ENCODE measurements around the gene EDN3.

GRCh38 chr20:59355242-59355641 lies 54.8 kb downstream of the EDN3 start:
- TF ChIP-seq MYC (IDR thresholded peaks at IDR 0.05; ENCODE audit: low read depth, low read length) (no peak), POLR2A (IDR thresholded peaks at IDR 0.05; ENCODE audit: extremely low read depth, insufficient read length) (no peak)

Measured in NB4 (cell line).